A673 (cell line): Measurements from ENCODE around the gene USP44. TPM values are rescaled to one million over a fixed set of nuclear protein-coding genes. Genes with fewer than 3 reads are reported as not detected.

Experiments
- BruUV-seq: library from RNA; stranded (reverse); fragments of 400-500 nt; replicated peaks from 2 replicates; lab custom pipeline; 2021; lab: Mats Ljungman, UMichigan
- CTCF ChIA-PET: fragments of 300-600 bp; sonication (Branson Sonifier 250); formaldehyde crosslinking; loops from one replicate; lab custom pipeline; 2022; ENCODE audit warnings: antibody characterized with exemption; lab: Charles Lee
- POLR2A ChIA-PET: fragments of 300-600 bp; sonication (Branson Sonifier 250); formaldehyde crosslinking; loops from one replicate; lab custom pipeline; 2022; ENCODE audit warnings: antibody characterized with exemption; ENCODE audit not compliant: low non-redundant PET; lab: Charles Lee
- DNase-seq: peaks from one replicate; pipeline ENCODE4 v3.0.0-alpha.2; 2015; ENCODE audit warnings: low spot score
- H3K27ac ChIP-seq: fragments of 200-600 bp; sonication (generic); 2 replicates; pipeline ENCODE4 v1.5.1; 2016; ENCODE audit warnings: mixed run types, low read depth, mild to moderate bottlenecking, mixed read lengths, antibody characterized with exemption, low read length; ENCODE audit not compliant: poor library complexity, severe bottlenecking
- H3K27me3 ChIP-seq: fragments of 200-600 bp; sonication (generic); replicated peaks from 2 replicates; pipeline ENCODE4 v1.6.1; 2017; ENCODE audit warnings: mixed run types, low read depth, mild to moderate bottlenecking, mixed read lengths, antibody characterized with exemption, low read length; ENCODE audit not compliant: insufficient read depth, poor library complexity
- H3K36me3 ChIP-seq: fragments of 200-600 bp; sonication (generic); 2 replicates; pipeline ENCODE4 v1.6.1; 2016; ENCODE audit warnings: mixed run types, mild to moderate bottlenecking, mixed read lengths, antibody characterized with exemption, low read length; ENCODE audit not compliant: insufficient read depth, poor library complexity, severe bottlenecking
- H3K4me1 ChIP-seq: fragments of 200-600 bp; sonication (generic); 2 replicates; pipeline ENCODE4 v1.6.1; 2017; ENCODE audit warnings: mixed run types, mild to moderate bottlenecking, mixed read lengths, antibody characterized with exemption, low read length; ENCODE audit not compliant: insufficient read depth, poor library complexity, severe bottlenecking
- H3K4me3 ChIP-seq: fragments of 200-600 bp; sonication (generic); 2 replicates; pipeline ENCODE4 v1.5.1; 2016; ENCODE audit warnings: low read depth, mixed run types, mild to moderate bottlenecking, mixed read lengths, low read length; ENCODE audit not compliant: poor library complexity, severe bottlenecking
- H3K9me3 ChIP-seq: fragments of 200-600 bp; sonication (generic); 2 replicates; pipeline ENCODE4 v1.6.1; 2016; ENCODE audit warnings: mixed run types, low read depth, mild to moderate bottlenecking, mixed read lengths, antibody characterized with exemption, low read length; ENCODE audit not compliant: poor library complexity, severe bottlenecking
- CTCF ChIP-seq: fragments of 300-800, 200-600 bp; sonication (generic); conservative IDR thresholded peaks from 2 replicates; pipeline ENCODE4 v1.5.1; 2017; ENCODE audit warnings: low read depth, mild to moderate bottlenecking, antibody characterized with exemption, low read length, moderate library complexity, mixed read lengths
- EZH2 ChIP-seq: fragments of 200-600 bp; sonication (generic); IDR thresholded peaks from 2 replicates; pipeline ENCODE4 v1.6.1; 2017; ENCODE audit warnings: borderline replicate concordance, low read depth, mild to moderate bottlenecking, mixed read lengths, antibody characterized with exemption, low read length; ENCODE audit not compliant: poor library complexity, severe bottlenecking
- intact Hi-C: fragments of 100-400 bp; cut with micrococcal nuclease; formaldehyde crosslinking; loops from one replicate; pipeline ENCODE4 v1.10.0; 2022; ENCODE audit not compliant: unreplicated experiment
- total RNA-seq: library from RNA; stranded (reverse); gene quantifications from 2 replicates; pipeline ENCODE4 v1.2.3, GENCODE V29; 2021

The USP44 gene
- total RNA-seq, 1 experiment from 2014 or later: 7.1 TPM

DNA sequence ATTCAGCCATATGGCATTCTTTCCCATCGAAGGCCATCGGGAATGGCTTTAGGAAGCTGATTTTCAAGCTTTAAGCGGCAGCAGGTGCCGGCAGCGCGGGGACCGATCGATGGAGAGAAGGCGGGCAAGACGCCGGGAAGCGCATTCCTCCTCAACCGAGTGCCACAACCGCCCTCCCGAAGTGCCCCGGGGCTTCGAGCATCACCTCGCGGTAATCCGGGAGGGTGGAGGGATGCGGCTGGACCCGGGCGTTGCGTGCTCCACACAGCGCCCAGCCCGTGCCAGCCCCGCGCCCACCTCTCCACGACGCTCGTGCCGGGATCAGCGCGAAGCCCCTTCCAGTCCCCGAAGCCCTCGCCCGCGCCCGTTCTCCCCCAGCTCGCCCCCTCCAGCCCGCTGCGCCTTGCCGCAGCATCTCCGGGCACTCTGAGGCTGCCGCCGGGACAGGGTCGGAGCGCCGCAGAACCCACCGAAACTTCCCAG is 3.2 kb downstream of the USP44 start:
- Histone ChIP-seq H3K36me3 (no peaks in the 10 kb centered on the region), H3K9me3 (peaks cover 5% of the 10 kb centered on the region), H3K4me1 (peaks cover 29% of the 10 kb centered on the region), H3K4me3 (peak overlapping the region; percentile 89), H3K27ac (peak overlapping the region; percentile 79), H3K27me3 (no peaks in the 10 kb centered on the region)
- TF ChIP-seq CTCF (no peak), EZH2 (no peak)
- no TSS peak for BruUV-seq
- DNase-seq: peak; percentile 53
- intact Hi-C loops: no loop called here
- ChIA-PET POLR2A (no interaction called here), CTCF (no interaction called here)

- ChIA-PET POLR2A (no interaction called here), CTCF (no interaction called here)
- no peak for TF ChIP-seq EZH2
- no peak for TF ChIP-seq CTCF
- TSS peak; percentile 66 for BruUV-seq
- Histone ChIP-seq H3K4me3 (peak overlapping the region; percentile 89), H3K27me3 (no peaks in the 10 kb centered on the region), H3K9me3 (peaks cover 5% of the 10 kb centered on the region), H3K36me3 (no peaks in the 10 kb centered on the region), H3K4me1 (peaks cover 29% of the 10 kb centered on the region), H3K27ac (peak overlapping the region; percentile 79)
- intact Hi-C loops: no loop called here
- no peak for DNase-seq
These were observed 3.7 kb downstream of the USP44 start for GRCh38 chr12:95547522-95548055.

DNA sequence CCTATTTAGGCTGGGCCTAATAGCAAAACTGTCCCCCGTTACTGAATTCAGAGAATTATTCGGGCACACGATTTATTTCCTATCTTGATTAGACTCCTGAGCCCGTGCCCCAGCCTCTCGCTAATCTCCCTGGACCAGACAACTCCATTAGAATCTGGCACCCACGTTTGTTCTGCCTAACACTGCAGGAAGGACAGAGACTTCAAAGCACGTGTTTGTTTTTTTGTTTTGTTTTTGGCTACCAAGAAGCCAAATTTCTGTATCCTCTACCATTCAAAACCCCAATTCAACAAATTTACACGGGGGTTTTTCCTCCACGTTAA is 4.8 kb downstream of the USP44 start:
- no peak for TF ChIP-seq EZH2
- TF ChIP-seq CTCF: no peak
- H3K36me3 ChIP-seq: no peaks in the 10 kb centered on the region
- no TSS peak for BruUV-seq
- no peak overlapping the region for H3K4me3 ChIP-seq
- intact Hi-C loops: no loop called here
- peaks cover 29% of the 10 kb centered on the region for H3K4me1 ChIP-seq
- ChIA-PET POLR2A (no interaction called here), CTCF (no interaction called here)
- peaks cover 5% of the 10 kb centered on the region for H3K9me3 ChIP-seq
- DNase-seq: no peak
- H3K27ac ChIP-seq: no peak overlapping the region
- H3K27me3 ChIP-seq: no peaks in the 10 kb centered on the region
